NCI-H774 (cell line): ENCODE results near the gene CD6.

Experiments
- DNase-seq: peaks from one replicate; lab custom pipeline; 2025; lab: John Stamatoyannopoulos, UW

CD6 gene

GRCh38 chr11:61028135-61028729 is 56.8 kb downstream of the CD6 start:
- no peak for DNase-seq

GRCh38 chr11:61032824-61033223 is 61.3 kb downstream of the CD6 start:
- DNase-seq: no peak

- no peak for DNase-seq
Measured at GRCh38 chr11:61033417-61033816, 61.9 kb downstream of the CD6 start.

GRCh38 chr11:61034111-61034510 is 62.6 kb downstream of the CD6 start:
- DNase-seq: no peak

- no peak for DNase-seq
Measured at GRCh38 chr11:61034704-61035525, 63.4 kb downstream of the CD6 start.

- no peak for DNase-seq
Measured at GRCh38 chr11:61035526-61035835, 64.0 kb downstream of the CD6 start.

- DNase-seq: no peak
Measured at GRCh38 chr11:61037441-61038093, 66.1 kb downstream of the CD6 start.

- DNase-seq: no peak
Measured at GRCh38 chr11:61039916-61040315, 68.4 kb downstream of the CD6 start.

- peak; percentile 78 for DNase-seq
Measured at GRCh38 chr11:61041755-61042518, 70.5 kb downstream of the CD6 start.

GRCh38 chr11:61042537-61042936 is 71.1 kb downstream of the CD6 start:
- no peak for DNase-seq

- DNase-seq: peak; percentile 72
Measured at GRCh38 chr11:61042961-61043540, 71.6 kb downstream of the CD6 start.

GRCh38 chr11:61045271-61045670 is 73.8 kb downstream of the CD6 start:
- no peak for DNase-seq

GRCh38 chr11:61046833-61047232 is 75.4 kb downstream of the CD6 start:
- DNase-seq: no peak

GRCh38 chr11:61048368-61049062 is 77.0 kb downstream of the CD6 start:
- DNase-seq: no peak

- no peak for DNase-seq
Measured at GRCh38 chr11:61049063-61049377, 77.5 kb downstream of the CD6 start.

- DNase-seq: no peak
Measured at GRCh38 chr11:61049859-61050258, 78.4 kb downstream of the CD6 start.

- DNase-seq: no peak
Measured at GRCh38 chr11:61052182-61052972, 80.9 kb downstream of the CD6 start.

- DNase-seq: no peak
Measured at GRCh38 chr11:61053191-61053590, 81.7 kb downstream of the CD6 start.

GRCh38 chr11:61054513-61054912 is 83.0 kb downstream of the CD6 start:
- DNase-seq: no peak

GRCh38 chr11:61054927-61055562 is 83.6 kb downstream of the CD6 start:
- no peak for DNase-seq
